Thyroid gland (tissue), 4 donors: ENCODE measurements around the gene MRPL14. TPM values are rescaled to one million over a fixed set of nuclear protein-coding genes. Genes with fewer than 3 reads are reported as not detected.

Experiments
- DNase-seq, 2 donors: peaks; one replicate each; pipeline ENCODE4 v3.0.0-alpha.2; 2019
- H3K27ac ChIP-seq, 3 donors: fragments of 200-600 bp; sonication (generic); 1 replicate in 2 of 3; 2 replicates in 1 of 3; pipeline ENCODE4 v1.5.1; 2016 to 2019; ENCODE audit warnings: mild to moderate bottlenecking in 1 of 3, moderate library complexity in 1 of 3
- H3K27me3 ChIP-seq: fragments of 200-600 bp; sonication (generic); one replicate; pipeline ENCODE4 v1.5.1; 2019
- H3K36me3 ChIP-seq, 2 donors: fragments of 200-600 bp; sonication (generic); one replicate each; pipeline ENCODE4 v1.5.1; 2016 to 2019
- H3K4me1 ChIP-seq, 2 donors: fragments of 200-600 bp; sonication (generic); one replicate each; pipeline ENCODE4 v1.5.1; 2017 to 2019
- H3K4me3 ChIP-seq, 3 donors: fragments of 200-600 bp; sonication (generic); replicated peaks in 1 of 3; 1 replicate in 2 of 3; 2 replicates in 1 of 3; pipeline ENCODE4 v1.5.1; 2016; ENCODE audit warnings: mild to moderate bottlenecking in 1 of 3
- H3K9me3 ChIP-seq: fragments of 200-600 bp; sonication (generic); one replicate; pipeline ENCODE4 v1.5.1; 2017
- CTCF ChIP-seq, 6 experiments: fragments of 200-600 bp in 3 of 6; fragments of 450-650 bp in 3 of 6; sonication (generic) in 3 of 6; IDR thresholded peaks; one replicate each; pipeline ENCODE4 v1.5.1; 2016 to 2019; ENCODE audit warnings: antibody characterized with exemption in 6 of 6, mild to moderate bottlenecking in 2 of 6, inconsistent platforms in 1 of 6, moderate library complexity in 1 of 6
- POLR2A ChIP-seq, 2 donors: fragments of 450-650 bp; IDR thresholded peaks; one replicate each; pipeline ENCODE4 v1.6.1; 2017; ENCODE audit warnings: antibody characterized with exemption in 2 of 2, mild to moderate bottlenecking in 2 of 2, moderate library complexity in 1 of 2
- WGBS, 2 donors: methylation state at CpG; one replicate each; pipeline ENCODE4 v1.1.5; 2017; 5-methylcytosine and 5-hydroxymethylcytosine counted together
- intact Hi-C: fragments of 100-400 bp; cut with DNase I; formaldehyde crosslinking; loops from one replicate; pipeline ENCODE4 v1.15.1; 2023
- total RNA-seq, 4 donors: library from RNA; depleted of rRNA; stranded (reverse); fragments of >200 nt; gene quantifications; one replicate each; pipeline ENCODE4 v1.2.3, GENCODE V29; 2016

Gene MRPL14
- total RNA-seq, 4 donors from 2014 or later: 26.5 to 80.5 (median 31.1) TPM

- peaks cover 2 to 13% of the 10 kb centered on the region in 2 donors for H3K4me1 ChIP-seq
- no peaks in the 10 kb centered on the region for H3K9me3 ChIP-seq
- no peaks in the 10 kb centered on the region for H3K27me3 ChIP-seq
- DNase-seq: no peak
- no peak overlapping the region for H3K4me3 ChIP-seq
- intact Hi-C loops: loop anchor here (5.0 kb wide), 2 partner anchors 67 to 87 kb away; partner anchors contain the start of gene SLC35B2
- H3K36me3 ChIP-seq: no peaks in the 10 kb centered on the region
- H3K27ac ChIP-seq: no peak overlapping the region
- WGBS, 2 donors: 81 to 83% methylated on average over 10 of the region's 10 CpGs
- no peak for TF ChIP-seq CTCF (IDR thresholded peaks at IDR 0.05)
- TF ChIP-seq POLR2A (IDR thresholded peaks at IDR 0.05): no peak
Observed at GRCh38 chr6:44169886-44170570, 42.8 kb upstream of the MRPL14 start.

- no peak for DNase-seq
- H3K36me3 ChIP-seq: no peaks in the 10 kb centered on the region
- peaks cover 2 to 13% of the 10 kb centered on the region in 2 donors for H3K4me1 ChIP-seq
- H3K27me3 ChIP-seq: no peaks in the 10 kb centered on the region
- WGBS, 2 donors: 79 to 84% methylated on average over 8 to 9 of the region's 9 CpGs
- H3K27ac ChIP-seq: no peak overlapping the region
- intact Hi-C loops: no loop called here
- H3K4me3 ChIP-seq: no peak overlapping the region
- TF ChIP-seq CTCF (IDR thresholded peaks at IDR 0.05): no peak
- TF ChIP-seq POLR2A (IDR thresholded peaks at IDR 0.05): no peak
- H3K9me3 ChIP-seq: no peaks in the 10 kb centered on the region
Observed at GRCh38 chr6:44169154-44169553, 41.9 kb upstream of the MRPL14 start.

GRCh38 chr6:44167567-44167966, 40.3 kb upstream of the MRPL14 start:
- intact Hi-C loops: no loop called here
- no peak for DNase-seq
- no peaks in the 10 kb centered on the region for H3K36me3 ChIP-seq
- no peaks in the 10 kb centered on the region for H3K9me3 ChIP-seq
- H3K27ac ChIP-seq: no peak overlapping the region
- no peak overlapping the region for H3K4me3 ChIP-seq
- 88 to 90% methylated on average over 1 of the region's 1 CpG for WGBS, 2 donors
- TF ChIP-seq POLR2A (IDR thresholded peaks at IDR 0.05) (no peak), CTCF (IDR thresholded peaks at IDR 0.05) (no peak)
- H3K4me1 ChIP-seq: peaks cover 0 to 6% of the 10 kb centered on the region in 2 donors
- no peaks in the 10 kb centered on the region for H3K27me3 ChIP-seq

GRCh38 chr6:44166591-44167184, 39.4 kb upstream of the MRPL14 start:
- Histone ChIP-seq H3K36me3 (no peaks in the 10 kb centered on the region), H3K4me3 (no peak overlapping the region), H3K27ac (no peak overlapping the region), H3K4me1 (no peaks in the 10 kb centered on the region), H3K9me3 (no peaks in the 10 kb centered on the region), H3K27me3 (no peaks in the 10 kb centered on the region)
- intact Hi-C loops: no loop called here
- TF ChIP-seq POLR2A (IDR thresholded peaks at IDR 0.05) (no peak), CTCF (IDR thresholded peaks at IDR 0.05) (no peak)
- no peak for DNase-seq
- 53 to 56% methylated on average over 15 to 16 of the region's 16 CpGs for WGBS, 2 donors

- intact Hi-C loops: no loop called here
- WGBS, 2 donors: 73 to 77% methylated on average over 7 of the region's 7 CpGs
- Histone ChIP-seq H3K4me1 (no peaks in the 10 kb centered on the region), H3K4me3 (no peak overlapping the region), H3K27me3 (no peaks in the 10 kb centered on the region), H3K36me3 (no peaks in the 10 kb centered on the region), H3K27ac (no peak overlapping the region), H3K9me3 (no peaks in the 10 kb centered on the region)
- DNase-seq: no peak
- TF ChIP-seq POLR2A (IDR thresholded peaks at IDR 0.05) (no peak), CTCF (IDR thresholded peaks at IDR 0.05) (no peak)
Observed at GRCh38 chr6:44166116-44166515, 38.9 kb upstream of the MRPL14 start.
